Motor neuron (in vitro differentiated cells): Measurements from ENCODE around the gene SLC35D3. TPM values are rescaled to one million over a fixed set of nuclear protein-coding genes. Genes with fewer than 3 reads are reported as not detected.
A peak's percentile ranks its signal among the peaks of the same experiment; 100 is the strongest.
"Not testable (repeated sequence)": the region's sequence is repeated elsewhere in the genome, so short reads cannot be mapped to it uniquely, and the experiment has no call there.

Experiments used
- ATAC-seq, 8 experiments: fragments of 200-7000 bp; cut with Tn5 transposase; replicated peaks in 6 of 8; 2 replicates each; pipeline ENCODE4 v1.8.0; 2021; ENCODE audit warnings: mild to moderate bottlenecking in 8 of 8, moderate library complexity in 8 of 8
- H3K27ac ChIP-seq, 2 donors: fragments of 250-450 bp; sonication (Bioruptor Pico); 2 replicates each; pipeline ENCODE4 v1.9.0; 2021; ENCODE audit warnings: antibody characterized with exemption in 2 of 2, mild to moderate bottlenecking in 2 of 2, moderate library complexity in 1 of 2
- H3K4me1 ChIP-seq, 2 donors: fragments of 250-450 bp; sonication (Bioruptor Pico); replicated peaks in 1 of 2; 2 replicates each; pipeline ENCODE4 v1.6.1; 2021; ENCODE audit warnings: antibody characterized with exemption in 2 of 2, mild to moderate bottlenecking in 2 of 2, moderate library complexity in 1 of 2
- H3K4me3 ChIP-seq, 5 donors: fragments of 250-450 bp; sonication (Bioruptor Pico); 2 replicates each; pipeline ENCODE4 v1.9.0; 2021; ENCODE audit warnings: antibody characterized with exemption in 5 of 5, mild to moderate bottlenecking in 5 of 5, moderate library complexity in 4 of 5
- WGBS, 10 experiments: fragments of 450-650 bp; shearing (Covaris generic); methylation state at CpG; one replicate each; pipeline ENCODE4 v1.0.0; 2022; 5-methylcytosine and 5-hydroxymethylcytosine counted together
- in situ Hi-C, 9 experiments: fragments of 400-800 bp; cut with MboI; loops; one replicate each; pipeline ENCODE4 v1.15.0; 2021; ENCODE audit warnings: low sequenced_read_pairs in 9 of 9, low pct_unique_long_range_greater_than_20kb in 2 of 9; ENCODE audit not compliant: unreplicated experiment in 9 of 9
- total RNA-seq, 8 experiments: library from RNA; unstranded; fragments of 300-600 nt; gene quantifications; 2 replicates each; pipeline versions ENCODE4 v1.2.3 to v1.2.4, GENCODE V29; 2022

The SLC35D3 gene
- total RNA-seq, 8 experiments from 2014 or later = 0.17 to 0.67 (median 0.52) TPM; not detected in 5

DNA sequence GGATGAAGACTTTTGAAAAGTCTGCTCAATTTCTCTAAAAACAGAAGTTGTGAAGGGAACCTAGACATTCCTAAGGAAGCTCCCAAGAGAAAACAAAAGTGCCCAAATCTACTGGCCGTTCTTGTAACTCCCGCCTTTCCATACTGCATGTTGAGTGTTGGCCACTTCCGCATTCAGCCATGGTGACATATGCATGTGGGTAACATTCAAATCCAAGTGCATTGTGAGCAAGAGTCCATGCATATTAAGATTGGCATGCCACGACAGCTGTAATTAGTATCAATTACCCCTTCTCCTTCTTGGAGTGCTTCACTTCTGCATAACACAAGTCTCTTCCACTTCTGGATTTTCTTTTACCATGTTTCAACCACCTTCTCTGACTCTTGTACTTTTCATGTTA, 8.4 kb downstream of the SLC35D3 start:
- 61 to 100% (median 81%) methylated on average over 1 to 4 of the region's 4 CpGs; no CpG with 5 or more reads in 1 of the 10 experiments for WGBS, 10 experiments
- Histone ChIP-seq H3K4me1 (no peaks in the 10 kb centered on the region), H3K27ac (no peak overlapping the region), H3K4me3 (no peak overlapping the region)
- no peak for ATAC-seq
- in situ Hi-C loops = no loop called here

DNA sequence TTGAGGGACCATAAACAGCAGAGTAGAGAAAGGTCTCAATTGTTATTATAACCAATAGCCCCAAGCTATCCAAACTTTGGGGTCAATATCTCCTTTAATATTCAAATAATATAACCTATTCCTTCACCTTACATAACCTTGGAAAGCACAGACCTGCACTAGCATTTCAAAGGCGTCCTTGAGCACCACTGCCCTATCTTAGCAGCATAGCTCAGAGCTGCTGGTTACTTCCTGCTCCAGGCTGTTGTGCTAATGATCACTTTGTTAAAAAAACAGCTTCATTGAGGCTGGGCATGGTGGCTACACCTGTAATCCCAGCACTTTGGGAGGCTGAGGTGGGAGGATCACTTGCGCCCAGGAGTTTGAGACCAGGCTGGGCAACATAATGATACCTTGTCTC, 10.5 kb downstream of the SLC35D3 start:
- WGBS, 10 experiments = 37 to 100% (median 78%) methylated on average over 1 to 2 of the region's 2 CpGs; no CpG with 5 or more reads in 4 of the 10 experiments
- Histone ChIP-seq H3K4me1 (no peaks in the 10 kb centered on the region), H3K27ac (no peak overlapping the region), H3K4me3 (no peak overlapping the region)
- ATAC-seq = no peak
- in situ Hi-C loops = no loop called here

DNA sequence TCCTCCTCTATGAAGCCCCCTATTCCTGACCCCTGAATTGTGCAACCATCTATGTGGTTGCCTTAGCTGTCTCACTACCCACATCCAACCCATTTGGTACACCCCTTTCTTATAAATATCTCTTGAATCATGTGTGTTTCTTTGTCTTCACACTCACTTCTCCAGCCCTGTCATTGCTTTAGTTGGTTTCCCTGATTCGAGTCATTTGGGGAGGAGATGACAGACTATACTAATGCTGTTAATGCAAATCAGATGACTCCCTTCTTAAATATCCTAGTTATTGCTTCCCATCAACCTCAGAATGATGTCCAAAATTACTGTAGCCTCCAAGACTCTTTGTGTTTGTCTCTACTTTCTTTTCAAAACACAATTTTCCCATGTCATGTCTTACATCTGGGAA, 23.0 kb downstream of the SLC35D3 start:
- in situ Hi-C loops = no loop called here
- Histone ChIP-seq H3K4me3 (no peak overlapping the region), H3K4me1 (no peaks in the 10 kb centered on the region), H3K27ac (no peak overlapping the region)
- ATAC-seq = peak in 1 of 8 experiments; percentile 28
- WGBS, 10 experiments = 0 to 100% (median 63%) methylated on average over 1 of the region's 1 CpG; no CpG with 5 or more reads in 1 of the 10 experiments

DNA sequence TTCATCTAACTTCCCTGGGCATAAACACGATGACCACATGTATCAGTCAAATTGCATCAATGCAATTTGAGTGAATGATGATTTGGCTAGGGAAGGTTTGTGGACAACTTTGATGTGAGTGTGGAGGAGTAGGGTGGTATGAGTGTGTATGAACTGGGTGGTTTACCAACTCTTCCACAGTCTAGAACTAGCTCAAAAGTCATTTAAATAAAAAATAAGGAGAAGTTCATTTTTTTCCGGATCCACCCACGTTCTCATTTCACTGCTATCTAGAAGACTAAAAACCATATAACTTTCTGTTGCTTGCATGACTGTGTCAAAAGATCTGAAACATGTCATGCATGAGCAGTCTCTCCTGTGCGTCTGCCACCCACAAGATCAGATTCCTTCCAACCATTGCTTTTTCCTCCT, 23.6 kb downstream of the SLC35D3 start:
- Histone ChIP-seq H3K27ac (no peak overlapping the region), H3K4me3 (no peak overlapping the region), H3K4me1 (no peaks in the 10 kb centered on the region)
- ATAC-seq = no peak
- WGBS, 10 experiments = 19 to 100% (median 81%) methylated on average over 1 to 4 of the region's 4 CpGs
- in situ Hi-C loops = no loop called here

DNA sequence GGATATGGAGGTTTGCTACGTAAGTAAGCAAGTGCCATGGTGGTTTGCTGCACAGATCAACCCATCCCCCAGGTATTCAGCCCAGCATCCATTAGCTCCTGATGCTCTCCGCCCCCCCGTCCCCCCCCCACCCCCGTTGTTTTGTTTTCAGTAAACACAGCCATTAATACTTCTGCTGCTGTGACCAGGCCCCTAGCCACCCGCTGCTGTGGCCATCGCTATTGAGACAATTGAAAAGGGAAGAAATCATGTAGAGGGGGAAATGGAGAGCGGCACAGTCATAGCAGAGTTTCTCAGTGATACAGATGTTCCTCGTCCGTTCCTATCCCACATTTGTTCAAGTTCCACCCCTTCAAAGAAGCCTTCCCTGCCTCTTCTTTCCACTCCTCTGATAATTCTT, 24.9 kb downstream of the SLC35D3 start:
- in situ Hi-C loops = no loop called here
- no peak overlapping the region for H3K27ac ChIP-seq
- no peaks in the 10 kb centered on the region for H3K4me1 ChIP-seq
- WGBS, 10 experiments = 7 to 100% (median 41%) methylated on average over 1 to 5 of the region's 9 CpGs; no CpG with 5 or more reads in 2 of the 10 experiments
- no peak overlapping the region for H3K4me3 ChIP-seq
- no peak for ATAC-seq

DNA sequence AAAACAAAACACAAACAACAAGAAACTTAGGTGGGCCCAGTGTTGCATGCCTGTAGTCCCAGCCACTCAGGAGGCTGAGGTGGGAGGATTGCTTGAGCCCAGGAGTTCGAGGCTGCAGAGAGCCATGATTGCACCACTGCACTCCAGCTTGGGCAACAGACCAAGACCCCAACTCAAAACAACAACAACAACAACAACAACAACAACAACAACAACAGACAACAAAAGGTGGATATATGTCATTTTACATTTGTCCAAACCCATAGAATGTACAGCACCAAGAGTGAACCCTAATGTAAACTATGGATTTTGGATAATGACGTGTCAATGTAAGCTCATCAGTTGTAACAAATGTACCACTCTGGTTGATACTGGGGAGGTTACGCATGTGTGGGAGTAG, 27.9 kb downstream of the SLC35D3 start:
- WGBS, 10 experiments = 0 to 100% (median 100%) methylated on average over 1 to 2 of the region's 3 CpGs; no CpG with 5 or more reads in 5 of the 10 experiments
- H3K4me3 ChIP-seq, H3K4me1 ChIP-seq, ATAC-seq, in situ Hi-C loops, H3K27ac ChIP-seq: not testable (repeated sequence)

DNA sequence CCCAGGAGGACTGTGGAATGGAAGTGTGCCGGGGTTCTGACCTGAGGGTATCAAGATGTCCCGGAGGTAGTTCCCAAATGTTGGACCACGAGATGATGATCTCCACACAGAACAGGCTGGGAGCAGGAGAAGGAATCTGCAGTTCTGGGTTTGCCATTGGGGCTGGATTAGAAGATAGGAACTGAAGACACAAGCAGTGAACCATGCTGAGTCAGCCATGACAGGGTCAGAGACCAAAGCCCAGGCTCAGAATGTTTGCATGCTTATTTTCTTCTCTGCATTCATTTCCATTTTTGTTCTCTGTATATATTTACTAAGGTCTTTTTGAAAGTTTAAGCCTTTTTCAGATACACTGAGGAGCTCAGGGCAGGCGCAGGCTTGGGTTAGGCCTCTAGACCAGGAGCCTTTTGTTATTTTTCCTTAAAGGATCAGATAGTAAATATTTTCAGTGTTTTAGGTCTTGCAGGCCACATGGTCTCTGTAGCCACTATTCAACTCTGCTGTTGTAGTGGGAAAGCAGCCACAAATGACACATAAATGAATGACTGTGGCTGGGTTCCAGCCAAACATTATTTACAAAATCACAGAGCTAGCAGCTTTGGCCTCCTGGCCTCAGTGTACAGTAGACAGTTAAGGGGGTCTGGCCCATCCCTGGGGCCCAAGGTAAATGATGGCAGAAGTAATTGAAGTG, 28.5 kb downstream of the SLC35D3 start:
- in situ Hi-C loops = no loop called here
- Histone ChIP-seq H3K4me3 (no peak overlapping the region), H3K27ac (no peak overlapping the region), H3K4me1 (no peaks in the 10 kb centered on the region)
- ATAC-seq = peak in 4 of 8 experiments; percentile 23 to 76 (median 26)
- 39 to 100% (median 81%) methylated on average over 1 to 4 of the region's 4 CpGs; no CpG with 5 or more reads in 2 of the 10 experiments for WGBS, 10 experiments

DNA sequence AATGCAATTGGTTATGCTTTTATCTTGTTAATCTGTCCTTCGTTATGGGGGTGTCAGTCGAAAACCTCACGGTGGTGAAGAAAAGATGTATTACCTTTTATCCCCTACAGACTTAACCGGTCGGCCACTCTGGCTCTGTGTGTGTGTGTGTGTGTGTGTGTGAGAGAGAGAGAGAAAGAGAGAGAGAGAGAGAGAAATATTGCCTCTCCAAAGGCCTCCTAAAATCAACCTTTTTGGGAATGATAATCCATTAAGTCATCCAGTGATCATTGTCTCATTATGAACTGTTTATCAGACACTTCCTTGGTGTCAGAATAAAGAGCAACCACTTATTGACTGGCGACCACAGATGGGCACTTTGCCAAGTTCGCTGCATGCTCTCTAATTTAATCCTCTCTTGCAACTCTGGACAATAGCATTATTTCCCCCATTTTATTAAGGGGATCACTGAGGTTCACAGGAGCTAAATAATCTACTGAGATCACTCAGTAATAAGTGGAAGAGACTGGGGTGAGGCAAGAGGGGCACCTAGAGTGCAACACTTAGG, 30.7 kb downstream of the SLC35D3 start:
- WGBS, 10 experiments = 17 to 93% (median 58%) methylated on average over 1 to 6 of the region's 7 CpGs; no CpG with 5 or more reads in 2 of the 10 experiments
- no peak overlapping the region for H3K4me3 ChIP-seq
- H3K4me1 ChIP-seq = peaks cover 0 to 9% of the 10 kb centered on the region in 2 donors
- H3K27ac ChIP-seq = no peak overlapping the region
- in situ Hi-C loops = no loop called here
- ATAC-seq = peak in 2 of 8 experiments; percentile 21 to 27

DNA sequence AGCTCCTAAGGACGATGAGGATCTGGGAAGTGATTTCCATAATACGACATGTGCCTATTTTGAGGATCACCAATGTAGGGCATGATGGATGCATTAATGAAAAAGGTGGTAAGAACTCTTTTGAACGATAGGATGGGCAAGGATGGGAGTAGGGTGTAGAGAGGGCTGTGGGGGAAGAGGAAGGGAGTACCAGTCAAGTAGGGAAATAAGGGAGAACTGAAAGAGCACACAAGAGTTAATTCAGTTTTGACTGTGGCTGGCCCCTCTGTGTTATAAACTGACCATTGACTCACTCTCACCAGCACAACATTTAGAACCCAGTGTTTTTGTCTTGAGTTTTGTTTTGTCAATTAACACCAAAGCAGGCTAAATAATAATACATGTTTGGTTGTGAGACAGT, 33.0 kb downstream of the SLC35D3 start:
- no peak overlapping the region for H3K4me3 ChIP-seq
- ATAC-seq = no peak
- H3K4me1 ChIP-seq = peaks cover 0 to 13% of the 10 kb centered on the region in 2 donors
- H3K27ac ChIP-seq = no peak overlapping the region
- WGBS, 10 experiments = 36 to 100% (median 86%) methylated on average over 1 to 3 of the region's 3 CpGs; no CpG with 5 or more reads in 3 of the 10 experiments
- in situ Hi-C loops = no loop called here

DNA sequence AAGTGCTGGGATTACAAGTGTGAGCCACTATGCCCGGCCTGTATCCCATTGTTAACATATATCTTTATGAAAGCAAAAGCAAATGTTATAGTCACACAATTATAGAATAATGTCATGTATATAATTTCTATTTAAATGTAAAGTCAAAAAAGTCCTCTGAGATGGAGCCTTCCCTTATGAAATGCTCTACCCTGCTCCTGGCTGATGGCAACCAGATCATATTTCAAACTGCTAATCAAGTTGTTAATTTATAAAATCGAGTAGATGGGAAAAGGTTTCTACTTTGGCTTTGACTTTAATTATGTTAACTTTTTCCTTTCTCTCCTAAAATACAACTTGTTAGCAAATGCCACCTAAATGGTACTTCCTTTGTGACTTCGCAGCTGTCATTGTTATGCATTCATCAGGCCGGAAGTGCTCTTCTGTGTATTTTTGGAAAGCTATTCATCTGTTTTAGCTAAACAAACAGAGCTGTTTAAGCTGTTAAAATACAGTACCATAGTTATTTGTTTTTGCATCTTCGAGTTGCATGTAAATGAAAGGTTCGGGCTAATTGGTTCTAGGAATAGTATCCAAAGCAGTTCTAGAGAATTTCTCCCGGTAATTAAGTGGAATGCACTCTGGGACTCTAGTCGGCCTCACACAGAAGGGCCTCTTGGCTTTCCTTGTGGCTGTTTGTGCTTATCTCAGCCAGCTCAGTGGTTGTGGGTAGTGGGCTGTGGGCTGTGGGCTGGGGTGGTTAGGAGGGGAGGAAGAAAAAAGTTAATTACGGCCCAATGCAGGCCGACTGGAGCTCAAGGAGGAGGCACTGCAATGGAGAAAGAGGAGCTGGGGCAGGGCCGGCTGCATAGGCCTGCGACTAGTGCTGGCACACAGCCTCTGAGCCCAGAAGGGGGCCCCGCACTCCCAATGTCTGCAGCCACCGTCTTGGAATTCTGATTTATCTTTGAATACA, 34.8 kb downstream of the SLC35D3 start:
- WGBS, 10 experiments = 14 to 62% (median 32%) methylated on average over 1 to 11 of the region's 14 CpGs; no CpG with 5 or more reads in 1 of the 10 experiments
- Histone ChIP-seq H3K4me1 (peaks cover 0 to 13% of the 10 kb centered on the region in 2 donors), H3K4me3 (no peak overlapping the region), H3K27ac (no peak overlapping the region)
- in situ Hi-C loops = no loop called here
- peak in 5 of 8 experiments; percentile 46 to 71 (median 56) for ATAC-seq

DNA sequence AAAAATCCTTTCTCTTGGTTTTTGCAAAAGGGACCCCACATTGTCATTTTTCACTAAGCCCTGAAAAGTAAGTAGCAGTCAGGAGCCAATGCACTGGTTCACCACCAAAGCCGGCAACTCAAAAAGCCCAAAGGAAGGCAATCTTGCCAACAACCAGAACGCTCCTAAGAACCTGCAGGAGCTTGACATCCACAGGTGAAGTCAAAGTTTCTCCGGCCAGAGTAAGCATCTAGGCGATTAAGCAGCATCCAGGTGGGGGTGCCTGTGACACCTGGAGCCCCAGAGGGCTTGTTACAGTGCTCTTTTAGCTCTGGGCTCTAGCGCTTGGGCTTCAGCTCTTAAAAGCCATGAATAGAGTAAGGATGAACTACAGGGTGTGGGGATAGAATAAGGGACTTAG, 36.1 kb downstream of the SLC35D3 start:
- no peak for ATAC-seq
- in situ Hi-C loops = no loop called here
- Histone ChIP-seq H3K4me1 (peaks cover under 1 to 16% of the 10 kb centered on the region in 2 donors), H3K27ac (no peak overlapping the region), H3K4me3 (no peak overlapping the region)
- 72 to 100% (median 85%) methylated on average over 1 to 4 of the region's 5 CpGs; no CpG with 5 or more reads in 4 of the 10 experiments for WGBS, 10 experiments

DNA sequence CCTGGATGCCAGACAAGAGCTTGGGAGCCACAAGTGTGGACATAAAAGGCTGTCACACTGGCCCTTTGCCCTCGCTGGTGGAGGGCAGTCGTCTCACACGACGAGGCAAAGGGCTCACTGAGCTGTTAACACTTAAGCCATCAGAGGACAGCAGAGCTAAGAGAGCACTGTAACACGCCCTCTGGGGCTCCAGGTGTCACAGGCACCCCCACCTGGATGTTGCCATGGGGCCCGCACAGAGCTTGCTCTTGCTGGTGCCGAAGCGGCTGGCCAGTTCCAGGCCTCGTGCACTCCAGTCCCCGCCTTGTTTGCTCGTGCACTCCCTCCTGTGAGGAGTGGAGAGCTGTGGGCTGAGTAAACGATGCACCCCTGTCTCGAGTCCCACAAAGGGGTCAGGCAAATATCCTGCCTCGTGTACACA, 37.4 kb downstream of the SLC35D3 start:
- H3K4me1 ChIP-seq = peaks cover 5 to 16% of the 10 kb centered on the region in 2 donors
- in situ Hi-C loops = no loop called here
- ATAC-seq = peak in 1 of 8 experiments; percentile 54

DNA sequence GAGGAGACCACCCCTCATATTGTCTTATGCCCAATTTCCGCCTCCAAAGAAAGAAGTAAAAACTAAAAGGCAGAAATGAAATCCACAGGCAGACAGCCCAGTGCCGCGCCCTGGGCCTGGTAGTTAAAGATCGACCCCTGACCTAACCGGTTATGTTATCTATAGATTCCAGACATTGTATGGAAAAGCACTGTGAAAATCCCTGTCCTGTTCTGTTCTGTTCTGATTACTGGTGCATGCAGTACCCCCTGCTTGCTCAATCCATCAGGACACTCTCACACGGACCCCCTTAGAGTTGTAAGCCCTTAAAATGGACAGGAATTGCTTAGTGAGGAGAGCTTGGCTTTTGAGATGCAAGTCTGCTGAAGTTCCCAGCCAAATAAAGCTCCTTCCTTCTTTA, 37.8 kb downstream of the SLC35D3 start:
- in situ Hi-C loops, ATAC-seq, H3K4me3 ChIP-seq, H3K27ac ChIP-seq: not testable (repeated sequence)
- H3K4me1 ChIP-seq = peaks cover 5 to 16% of the 10 kb centered on the region in 2 donors
- 74 to 100% (median 100%) methylated on average over 1 to 6 of the region's 6 CpGs; no CpG with 5 or more reads in 1 of the 10 experiments for WGBS, 10 experiments

More for the DNA sequence above, 37.4 kb downstream of the SLC35D3 start:
- 13 to 78% (median 51%) methylated on average over 3 to 10 of the region's 14 CpGs; no CpG with 5 or more reads in 6 of the 10 experiments for WGBS, 10 experiments
- Histone ChIP-seq H3K27ac (no peak overlapping the region), H3K4me3 (no peak overlapping the region)
